ENCODE data around the gene SLC25A17.
"Not testable (repeated sequence)": the region's sequence is repeated elsewhere in the genome, so short reads cannot be mapped to it uniquely, and the experiment has no call there.

SLC25A17 gene

DNA sequence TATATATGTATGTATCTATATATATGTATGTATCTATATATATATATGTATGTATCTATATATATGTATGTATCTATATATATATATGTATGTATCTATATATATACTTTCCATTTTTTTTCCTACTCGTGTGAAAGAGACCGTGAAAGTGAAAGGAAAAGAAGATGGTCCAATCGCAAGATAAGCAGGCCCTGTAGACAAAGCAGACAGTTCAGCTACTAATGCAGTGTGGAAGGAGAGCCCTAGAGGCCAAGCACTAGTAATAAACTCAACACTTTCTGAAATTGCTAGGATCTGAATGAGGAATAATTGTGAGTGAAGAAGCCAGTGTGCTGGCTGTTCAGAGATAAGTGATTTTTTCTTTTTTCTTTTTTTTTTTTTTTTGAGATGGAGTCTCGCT, 92.6 kb downstream of the SLC25A17 start:
- no peak overlapping the region for H3K4me3 ChIP-seq (ENCODE audit: control insufficient read depth, low read depth, low read length)
- no peak for DNase-seq (ENCODE audit: low read depth)
- TF ChIP-seq CTCF (IDR thresholded peaks at IDR 0.05; ENCODE audit: control insufficient read depth, insufficient read depth, low read depth, low read length, missing control alignments): no peak

DNA sequence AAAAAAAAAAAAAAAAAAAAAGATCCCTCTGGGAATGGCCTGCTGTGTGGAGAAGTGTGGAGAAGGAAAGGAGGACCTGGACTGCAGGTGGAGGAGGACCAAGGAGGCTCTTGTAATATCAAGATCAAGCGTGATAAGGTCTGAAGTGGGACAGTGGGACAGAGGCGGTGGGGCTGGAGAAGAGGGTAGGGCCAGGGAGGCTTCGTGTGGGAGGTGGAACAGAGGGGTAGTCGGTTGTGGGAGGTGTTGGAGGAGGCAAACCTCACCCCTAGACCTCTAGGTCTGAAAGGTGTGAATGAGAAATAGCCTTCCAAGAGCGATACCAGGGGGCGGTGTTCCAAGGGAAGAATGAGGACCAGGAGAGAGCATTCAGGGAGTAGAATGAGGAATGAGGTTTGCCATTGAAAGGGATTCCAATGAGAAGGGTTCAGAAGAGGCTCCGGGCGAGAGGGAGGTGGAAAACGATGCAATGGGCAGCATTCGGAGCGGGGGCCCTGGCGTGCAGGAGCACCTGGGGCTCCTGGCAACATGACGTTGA, 95.7 kb downstream of the SLC25A17 start:
- H3K4me3 ChIP-seq (ENCODE audit: control insufficient read depth, low read depth, low read length): no peak overlapping the region
- no peak for TF ChIP-seq CTCF (IDR thresholded peaks at IDR 0.05; ENCODE audit: control insufficient read depth, insufficient read depth, low read depth, low read length, missing control alignments)
- no peak for DNase-seq (ENCODE audit: low read depth)

DNA sequence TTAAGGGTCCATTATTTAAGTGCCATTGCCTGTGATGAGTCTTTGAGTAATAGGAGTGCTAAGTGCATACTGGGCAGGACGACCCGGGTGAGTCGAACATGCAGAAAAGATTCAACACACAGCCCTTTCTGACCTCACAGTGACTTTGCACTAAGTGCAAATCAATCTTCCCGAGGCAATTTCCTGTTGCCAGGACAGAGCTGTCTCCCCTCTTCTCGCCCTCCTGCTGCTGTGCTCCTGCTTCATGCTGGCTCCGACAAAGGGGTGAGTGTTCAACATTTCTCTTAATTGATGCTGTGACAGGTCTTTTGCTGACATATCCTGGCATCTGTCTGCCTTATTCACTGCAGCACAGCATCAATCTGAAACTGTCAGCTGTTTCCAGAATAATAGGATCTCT, 97.9 kb downstream of the SLC25A17 start:
- TF ChIP-seq CTCF (IDR thresholded peaks at IDR 0.05; ENCODE audit: control insufficient read depth, insufficient read depth, low read depth, low read length, missing control alignments): no peak
- no peak for DNase-seq (ENCODE audit: low read depth)

GRCh38 chr22:40720538-40721256, 98.4 kb downstream of the SLC25A17 start:
- no peak for DNase-seq (ENCODE audit: low read depth)
- no peak for TF ChIP-seq CTCF (IDR thresholded peaks at IDR 0.05; ENCODE audit: control insufficient read depth, insufficient read depth, low read depth, low read length, missing control alignments)
- no peak overlapping the region for H3K4me3 ChIP-seq (ENCODE audit: control insufficient read depth, low read depth, low read length)

More for the DNA sequence above, 97.9 kb downstream of the SLC25A17 start:
- H3K4me3 ChIP-seq (ENCODE audit: control insufficient read depth, low read depth, low read length): no peak overlapping the region

DNA sequence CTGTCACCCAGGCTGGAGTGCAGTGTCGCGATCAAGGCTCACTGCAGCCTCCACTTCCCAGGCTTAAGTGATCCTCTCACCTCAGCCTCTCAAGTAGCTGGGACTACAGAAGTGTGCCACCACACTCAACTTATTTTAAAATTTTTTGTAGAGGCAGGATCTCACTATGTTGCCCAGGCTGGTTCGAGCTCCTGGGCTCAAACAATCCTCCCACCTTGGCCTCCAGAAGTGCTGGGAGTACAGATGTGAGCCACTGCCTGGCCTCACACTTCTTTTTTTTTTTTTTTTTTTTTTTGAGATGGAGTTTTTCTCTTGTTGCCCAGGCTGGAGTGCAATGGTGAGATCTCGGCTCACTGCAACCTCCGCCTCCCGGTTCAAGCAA, 99.0 kb downstream of the SLC25A17 start:
- DNase-seq (ENCODE audit: low read depth); H3K4me3 ChIP-seq (ENCODE audit: control insufficient read depth, low read depth, low read length): not testable (repeated sequence)
